ENCODE results near the gene SYNGAP1.

- TF ChIP-seq CHD4 (IDR thresholded peaks at IDR 0.05; ENCODE audit: borderline replicate concordance), result no peak
- TF ChIP-seq KDM5A (IDR thresholded peaks at IDR 0.05), result no peak
- TF ChIP-seq HDAC2 (IDR thresholded peaks at IDR 0.05), result no peak
- no peak for TF ChIP-seq SMC3 (IDR thresholded peaks at IDR 0.05)
- TF ChIP-seq ZSCAN20 (CRISPR knock-in tag; IDR thresholded peaks at IDR 0.05), result no peak
- no peak for TF ChIP-seq PHF8 (IDR thresholded peaks at IDR 0.05; ENCODE audit: borderline replicate concordance, low read depth)
- no peak for TF ChIP-seq RCOR1 (IDR thresholded peaks at IDR 0.05; ENCODE audit: low read depth, low read length)
- TF ChIP-seq RAD21 (conservative IDR thresholded peaks at IDR 0.05 in 1 of 2, IDR thresholded peaks at IDR 0.05 in 1 of 2), result no peak
- no peak for TF ChIP-seq MAX (IDR thresholded peaks at IDR 0.05)
- TF ChIP-seq EHF (CRISPR knock-in tag; IDR thresholded peaks at IDR 0.05), result no peak
- no peak for TF ChIP-seq POLR2A (IDR thresholded peaks at IDR 0.05; ENCODE audit: low read length)
- TF ChIP-seq CBX8 (IDR thresholded peaks at IDR 0.05), result no peak
Measured at GRCh38 chr6:33451606-33452005, 31.7 kb downstream of the SYNGAP1 start.
